ENCODE results near the gene AKT1S1.

AKT1S1 gene

DNA sequence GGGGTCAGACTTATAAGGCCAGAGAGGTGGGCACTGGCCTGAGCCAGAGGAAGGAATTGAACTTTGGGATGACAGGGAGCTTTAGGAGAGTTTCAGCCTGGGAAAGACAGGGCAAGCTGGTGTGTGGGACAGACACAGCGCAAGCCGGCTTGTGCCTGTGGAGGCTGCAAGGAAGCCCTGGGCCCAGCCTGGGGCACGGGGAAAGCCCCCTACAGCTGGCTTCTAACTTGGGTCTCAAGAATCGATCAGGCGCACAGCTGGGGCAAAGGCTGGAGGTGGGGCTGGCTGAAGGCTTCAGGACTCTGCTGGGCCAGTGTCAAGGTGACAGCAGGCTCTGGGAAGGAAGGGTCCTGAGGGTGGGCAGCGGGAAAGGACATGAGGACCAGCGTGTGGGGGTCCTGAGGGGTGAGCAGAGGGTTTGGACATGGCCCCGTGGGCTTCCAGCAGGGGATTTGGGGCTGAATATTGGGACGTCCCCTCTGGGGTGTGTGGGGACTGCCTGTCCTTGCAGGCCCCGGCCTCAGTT lies 23.2 kb downstream of the AKT1S1 start:
- no peak for DNase-seq (ENCODE audit: low read depth)

DNA sequence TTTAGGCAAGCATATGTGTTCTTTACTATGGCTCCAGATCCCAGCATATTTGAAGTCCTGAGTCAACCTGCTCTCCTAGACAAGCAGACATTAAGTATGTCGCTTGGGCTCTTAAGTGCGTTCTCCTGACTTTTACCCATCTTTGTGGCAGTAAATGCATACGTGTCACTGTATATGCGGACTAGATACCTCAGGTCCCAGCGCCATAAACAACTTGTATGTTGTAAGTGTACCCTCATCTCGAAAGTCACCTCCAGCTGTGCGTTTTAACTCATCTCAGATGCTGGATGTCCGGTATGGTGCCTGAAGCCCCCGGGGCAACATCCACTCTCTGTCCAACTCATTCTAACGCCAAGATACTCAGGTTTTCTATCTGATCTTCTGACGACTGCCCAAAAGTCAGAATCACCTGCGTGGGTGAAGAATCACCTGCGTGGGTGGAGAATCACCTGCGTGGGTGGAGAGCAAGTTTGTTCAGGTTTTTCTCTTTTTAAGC lies 24.5 kb downstream of the AKT1S1 start:
- DNase-seq (ENCODE audit: low read depth), result no peak

DNA sequence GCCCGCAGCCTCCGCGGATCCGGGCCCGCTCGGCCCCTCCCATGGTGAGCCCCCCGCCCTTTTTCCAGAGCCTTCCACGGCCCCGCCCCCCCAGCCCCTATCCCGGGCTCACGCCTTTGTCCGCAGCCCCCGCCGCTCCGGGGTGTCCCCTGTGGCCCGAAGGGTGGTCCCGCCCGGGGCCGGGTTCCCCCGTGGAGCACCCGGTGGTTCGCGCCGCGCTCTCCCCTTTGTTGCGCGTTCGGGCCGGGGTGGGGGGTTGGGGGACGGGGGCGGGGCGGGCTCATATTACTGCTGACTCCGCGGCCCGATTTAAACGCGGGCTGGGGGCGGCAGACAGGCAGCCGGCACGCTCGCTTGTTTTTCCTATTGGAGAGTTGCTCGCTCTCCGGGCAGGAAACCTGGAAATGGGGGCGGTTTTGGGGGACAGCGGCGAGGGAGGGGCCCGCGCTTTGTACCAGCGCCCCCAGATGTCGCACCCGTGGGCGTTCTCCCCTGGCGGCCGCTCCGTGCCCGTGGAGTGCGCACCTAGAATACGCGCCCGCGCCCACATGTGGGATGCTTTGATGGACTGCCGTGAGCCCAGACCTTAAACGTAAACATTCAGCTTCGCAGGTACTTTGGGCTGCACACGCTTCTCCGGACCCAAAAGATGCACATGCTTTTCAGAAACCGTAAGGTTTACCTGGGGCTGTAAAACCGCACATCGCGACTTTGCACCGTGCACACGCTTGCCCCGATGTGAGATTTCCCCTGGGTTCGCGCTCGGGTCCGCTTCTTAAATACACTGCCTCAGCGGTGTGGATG lies 25.5 kb downstream of the AKT1S1 start:
- no peak for DNase-seq (ENCODE audit: low read depth)

DNA sequence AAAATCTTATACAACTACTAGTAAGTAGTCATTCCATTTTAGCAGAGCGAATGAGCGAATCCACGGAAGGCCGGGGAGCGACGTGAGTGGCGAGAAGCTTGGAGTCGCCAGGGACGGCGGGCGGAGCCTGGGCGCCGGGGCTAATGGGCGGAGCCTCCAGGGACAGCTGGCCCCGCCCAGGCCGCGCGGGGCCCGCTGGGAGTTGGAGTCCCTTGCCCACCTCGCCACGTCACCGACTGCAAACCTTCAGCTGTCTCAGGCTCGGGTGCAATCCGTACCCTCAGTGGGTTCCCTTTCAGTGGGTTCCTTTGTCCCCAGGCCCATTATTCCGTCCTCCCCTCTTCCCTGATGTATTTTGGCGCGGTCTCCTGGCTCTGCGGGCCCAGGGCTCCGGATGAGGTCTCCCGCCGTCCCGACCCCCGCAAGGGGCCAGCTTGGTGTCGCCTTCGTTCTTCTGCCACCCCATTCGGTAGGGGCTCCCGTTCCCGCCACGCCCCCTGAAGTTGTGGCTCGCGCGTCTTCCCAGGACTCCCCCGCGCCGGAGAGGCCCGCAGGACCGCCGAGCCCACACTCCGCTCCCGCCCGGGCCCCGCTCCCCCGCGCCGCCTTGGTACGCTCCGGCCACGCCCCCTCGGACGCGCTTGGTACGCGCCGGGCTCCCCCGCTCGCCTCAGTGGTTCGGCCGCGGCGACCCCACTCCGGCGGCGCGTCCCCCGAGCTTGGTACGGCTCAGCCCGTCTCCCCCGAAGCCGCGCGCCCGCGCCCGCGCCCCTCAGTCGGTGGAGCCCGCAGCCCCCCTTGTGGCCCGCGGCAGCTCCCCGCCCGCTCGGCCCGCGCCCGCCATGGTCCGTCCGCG lies 26.4 kb downstream of the AKT1S1 start, which contains the start of gene PTOV1:
Gene PTOV1, plus strand, starts transcription at position 673 of the 856 bp plus-strand sequence.
- peak; percentile 78 for DNase-seq (ENCODE audit: low read depth)

DNA sequence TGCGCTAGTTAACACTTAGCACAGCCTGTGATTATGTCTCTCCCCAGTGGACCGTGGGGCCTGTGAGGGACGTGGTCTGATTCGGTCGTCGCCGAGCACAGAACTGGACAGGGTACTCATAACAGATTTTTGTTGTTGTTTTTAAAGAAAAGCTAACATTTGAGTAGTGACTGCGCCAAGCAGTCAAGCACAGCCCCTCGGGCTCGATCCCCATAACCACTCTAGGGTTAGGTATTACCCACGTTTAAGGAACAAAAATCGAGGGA lies 27.0 kb downstream of the AKT1S1 start:
- no peak for DNase-seq (ENCODE audit: low read depth)

DNA sequence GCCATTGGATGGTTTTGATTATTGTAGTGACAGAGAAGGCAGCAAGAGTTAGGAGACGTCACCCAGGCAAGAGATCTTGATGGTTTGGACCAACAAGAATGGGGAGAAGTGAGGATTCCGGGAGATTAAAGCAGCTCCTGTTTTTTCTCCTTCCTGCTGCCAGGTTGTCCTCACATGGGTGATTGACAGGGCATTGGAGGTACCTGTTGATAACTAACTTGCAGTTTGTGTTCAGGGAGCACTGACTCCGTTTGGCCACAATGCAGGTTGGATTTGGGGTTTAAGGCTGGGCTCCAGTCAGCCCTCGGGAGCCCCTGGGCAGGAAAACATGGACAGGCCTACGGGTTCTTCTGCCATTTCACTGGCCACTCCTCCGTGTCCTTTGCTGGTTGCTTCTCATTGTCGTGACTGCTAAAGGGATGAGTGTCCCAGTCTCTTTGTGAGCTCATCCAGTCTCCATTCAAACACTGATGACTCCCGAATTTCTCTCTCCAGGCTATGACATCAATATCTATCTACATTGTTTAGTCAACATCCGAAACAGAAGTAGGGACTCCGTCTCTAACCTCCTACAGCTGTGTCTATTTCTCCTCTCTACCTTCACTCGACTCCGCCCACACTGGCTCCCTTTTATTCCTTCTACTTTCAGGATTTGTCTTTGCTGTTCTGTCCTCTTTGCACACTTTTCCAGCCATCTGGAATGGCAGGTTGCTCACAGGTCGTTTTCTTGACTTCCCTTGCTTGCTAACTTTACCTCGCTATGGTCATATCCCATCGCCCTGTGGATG lies 27.5 kb downstream of the AKT1S1 start:
- no peak for DNase-seq (ENCODE audit: low read depth)

DNA sequence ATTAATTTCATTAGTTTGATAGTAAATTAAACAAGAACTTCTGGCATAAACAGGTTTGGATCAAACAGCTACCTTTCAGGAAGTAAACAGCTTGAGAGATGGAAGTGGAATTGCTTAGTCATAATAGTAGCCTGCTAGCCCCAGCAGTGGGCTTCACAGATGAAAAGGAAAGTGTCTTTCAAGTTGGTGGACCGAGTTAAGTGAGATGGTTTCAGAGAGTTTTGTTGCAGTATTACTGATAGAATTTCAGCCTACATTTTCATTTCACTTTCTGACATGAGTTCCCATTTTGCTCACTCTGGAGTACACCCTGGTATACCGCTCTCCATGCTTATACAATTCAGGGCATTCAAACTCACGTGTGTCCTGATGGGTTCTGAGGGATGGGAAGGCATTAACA lies 28.2 kb downstream of the AKT1S1 start:
- DNase-seq (ENCODE audit: low read depth), result no peak

GRCh38 chr19:49847731-49848696 lies 29.1 kb downstream of the AKT1S1 start:
- no peak for DNase-seq (ENCODE audit: low read depth)

DNA sequence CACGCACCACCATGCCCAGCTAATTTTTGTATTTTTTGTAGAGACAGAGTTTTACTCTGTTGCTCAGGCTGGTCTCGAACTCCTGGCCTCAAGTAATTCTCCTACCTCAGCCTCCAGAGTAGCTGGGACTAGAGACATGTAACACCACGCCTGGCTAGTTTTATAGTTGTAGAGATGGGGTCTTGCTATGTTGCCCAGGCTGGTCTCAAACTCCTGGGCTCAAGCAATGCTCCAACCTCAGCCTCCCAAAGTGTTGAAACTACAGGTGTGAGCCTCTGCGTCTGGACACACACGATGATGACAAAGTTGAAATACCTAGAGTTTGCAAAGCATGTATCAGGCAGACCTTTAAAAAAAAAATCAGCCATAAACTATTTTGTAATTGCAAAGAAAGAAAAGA lies 30.7 kb downstream of the AKT1S1 start:
- DNase-seq (ENCODE audit: low read depth), result no peak

DNA sequence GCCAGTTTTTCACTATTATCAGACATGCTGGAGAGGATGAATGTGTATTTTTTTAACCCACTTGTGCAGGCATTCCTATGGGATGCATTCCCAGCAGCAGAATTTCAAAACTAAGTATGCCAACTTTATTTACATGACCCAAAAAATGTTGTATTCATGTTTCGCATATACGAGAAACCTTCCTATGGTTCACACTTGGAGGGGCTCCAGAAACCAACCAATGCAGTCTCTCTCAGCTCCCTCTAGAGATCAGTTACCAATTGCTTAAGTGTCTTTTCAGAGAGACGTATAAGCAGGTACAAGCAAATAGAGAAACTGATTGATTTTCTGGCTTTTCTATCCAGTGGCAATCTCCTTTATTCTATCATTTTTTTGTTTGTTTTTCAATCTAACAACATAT lies 31.7 kb downstream of the AKT1S1 start:
- no peak for DNase-seq (ENCODE audit: low read depth)

GRCh38 chr19:49844138-49845095 lies 32.7 kb downstream of the AKT1S1 start:
- DNase-seq (ENCODE audit: low read depth), result no peak

DNA sequence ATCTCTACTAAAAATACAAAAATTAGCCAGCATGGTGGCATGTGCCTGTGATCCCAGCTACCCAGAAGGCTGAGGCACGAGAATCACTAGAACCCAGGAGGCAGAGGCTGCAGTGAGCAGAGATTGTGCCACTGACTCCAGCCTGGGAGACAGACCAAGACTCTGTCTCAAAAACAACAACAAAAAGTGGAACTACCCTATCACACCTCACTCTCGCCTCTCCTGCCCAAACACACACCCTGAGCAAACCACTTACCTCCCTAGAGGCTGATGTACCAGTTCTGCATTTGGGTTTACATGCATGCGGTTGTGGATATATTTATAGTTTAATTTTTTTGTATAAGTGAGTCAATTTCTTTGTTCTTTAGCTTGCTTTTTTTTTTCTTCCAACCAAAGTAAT lies 33.9 kb downstream of the AKT1S1 start:
- no peak for DNase-seq (ENCODE audit: low read depth)

- no peak for DNase-seq (ENCODE audit: low read depth)
Observed at GRCh38 chr19:49840736-49841249, 36.4 kb downstream of the AKT1S1 start.

DNA sequence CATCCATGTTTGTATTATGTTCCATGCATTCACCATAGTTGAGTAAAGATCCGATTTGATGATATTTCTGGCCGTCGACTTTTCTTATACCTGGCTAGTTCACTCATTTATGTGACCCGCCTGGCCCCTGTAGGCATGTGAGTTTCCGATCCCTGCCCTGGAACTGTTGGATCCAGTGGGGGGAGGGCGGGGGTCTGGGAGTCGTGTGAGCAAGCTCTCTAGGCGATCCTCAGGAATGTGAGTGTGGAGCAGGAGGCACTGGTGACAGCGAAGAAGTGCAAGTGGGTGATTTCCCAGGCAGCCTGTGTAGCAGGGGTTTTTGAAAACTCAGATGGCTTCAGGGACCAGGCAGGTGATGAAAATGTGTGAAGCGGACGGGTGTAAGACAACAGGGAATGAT lies 36.8 kb downstream of the AKT1S1 start:
- no peak for DNase-seq (ENCODE audit: low read depth)

- no peak for DNase-seq (ENCODE audit: low read depth)
Observed at GRCh38 chr19:49839713-49840112, 37.4 kb downstream of the AKT1S1 start.

DNA sequence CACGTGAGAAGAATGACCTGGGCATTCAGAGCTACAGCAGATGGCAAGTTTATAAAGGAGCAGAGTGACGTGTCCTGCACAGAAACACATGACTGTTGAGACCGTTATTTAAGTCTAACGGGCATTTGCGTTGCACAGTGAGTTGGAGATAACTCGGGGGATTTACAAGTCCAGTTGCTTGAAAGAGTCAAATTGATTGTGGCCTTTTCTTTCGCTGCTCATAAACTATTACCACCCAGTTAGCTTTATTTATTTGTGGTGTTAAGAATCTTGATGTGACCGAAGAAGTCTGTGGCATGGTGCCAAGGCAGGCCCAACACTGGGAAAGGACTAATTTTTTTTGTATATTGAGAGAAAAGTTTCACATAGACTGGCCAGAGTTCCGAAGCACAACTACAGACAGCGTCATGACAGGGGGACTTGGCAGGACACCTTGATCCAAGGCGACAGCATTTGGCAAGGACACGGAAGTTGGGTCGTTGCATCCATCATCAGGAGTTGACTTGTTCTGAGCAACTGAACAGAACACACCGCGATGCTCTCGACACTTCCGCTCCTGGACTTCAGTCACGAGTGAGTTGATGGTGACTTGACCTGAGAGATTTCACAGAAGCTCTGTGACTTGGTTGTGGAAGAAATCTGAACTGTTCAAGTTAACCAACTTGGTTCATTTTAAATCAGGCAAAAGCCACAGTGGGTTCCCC lies 38.1 kb downstream of the AKT1S1 start:
- DNase-seq (ENCODE audit: low read depth), result no peak

DNA sequence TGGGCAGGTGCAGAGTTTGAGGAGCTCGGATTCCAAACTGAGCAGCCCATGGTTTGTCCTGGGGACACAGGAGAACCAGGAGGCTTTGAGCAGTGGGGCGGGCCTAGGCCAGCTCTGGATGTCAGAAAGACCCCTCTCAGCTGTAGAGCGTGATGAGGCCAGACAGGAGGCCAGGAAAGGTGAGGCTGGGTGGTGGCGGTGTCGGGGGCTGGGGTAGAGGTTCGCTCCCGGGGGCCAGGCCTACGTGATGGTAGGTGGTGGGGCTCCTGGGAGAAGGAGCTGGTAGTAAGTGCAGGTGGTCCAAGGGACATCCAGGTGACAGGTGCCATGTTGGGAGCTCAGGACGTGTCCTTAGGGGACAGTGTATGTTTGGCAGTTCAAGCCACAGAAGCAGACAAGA lies 39.7 kb downstream of the AKT1S1 start:
- DNase-seq (ENCODE audit: low read depth), result no peak

GRCh38 chr19:49837009-49837310 lies 40.2 kb downstream of the AKT1S1 start:
- no peak for DNase-seq (ENCODE audit: low read depth)

Data from activated gamma-delta T cell treated with anti-CD3 and anti-CD28 coated beads, Interleukin-2, amount 50 U/mL, for 16 hours (primary cell).